ENCODE measurements around the gene ERG. TPM values are rescaled to one million over a fixed set of nuclear protein-coding genes. Genes with fewer than 3 reads are reported as not detected.

ERG gene
- total and polyA plus RNA-seq, 2 of the 13 experiments (the other 11 are each of a cell fraction or from before 2014, with no cell fraction given): not detected

- H3K4me2 ChIP-seq (ENCODE audit: low read depth, low read length): peak overlapping the region; percentile 73
- FAIRE-seq (peak; percentile 92), DNase-seq (ENCODE audit: low spot score) (peak; percentile 91), ATAC-seq (peak; percentile 97)
- H4K20me1 ChIP-seq (ENCODE audit: insufficient read depth, low read length): no peaks in the 10 kb centered on the region
- H3K27ac ChIP-seq (ENCODE audit: extremely low read length, insufficient read depth, low read length): peak overlapping the region; percentile 84
- no peaks in the 10 kb centered on the region for H3K9me3 ChIP-seq (ENCODE audit: low read length)
- in situ Hi-C loops (cut with HindIII; ENCODE audit: extremely low pct_ligation_motif_present, low pct_unique_long_range_greater_than_20kb): no loop called here
- H3K9ac ChIP-seq (ENCODE audit: insufficient read depth, low read depth, low read length): peak overlapping the region; percentile 33
- TSS peak; percentile 78 for BruUV-seq (replicated peaks)
- CTCF ChIA-PET (ENCODE audit: low intra/inter-chr PET ratio, low total read pairs): no interaction called here
- H3K79me2 ChIP-seq (ENCODE audit: insufficient read depth, low read length): no peaks in the 10 kb centered on the region
- no peak overlapping the region for H2AFZ ChIP-seq (ENCODE audit: low read length)
- H3K4me1 ChIP-seq (ENCODE audit: insufficient read depth, low read length): peaks cover 76% of the 10 kb centered on the region
- WGBS (ENCODE audit: low lambda C conversion rate): 0% methylated on average over 4 of the region's 4 CpGs
- peak overlapping the region; percentile 20 to 45 (median 40); a peak in 3 of 6 replicates for H3K4me3 ChIP-seq (replicated peaks in 1 of 3; ENCODE audit: insufficient read depth in 1 of 3, low read depth in 2 of 3, low read length in 3 of 3)
- no peaks in the 10 kb centered on the region for H3K27me3 ChIP-seq (ENCODE audit: control insufficient read depth in 1 of 2, insufficient read depth in 2 of 2, low read length in 2 of 2)
- intact Hi-C loops (cut with micrococcal nuclease; ENCODE audit: unreplicated experiment): no loop called here
- POLR2A ChIA-PET: interaction anchor here (1.1 kb wide), 1 partner anchor 393 kb away, joined by 3 read pairs; no protein-coding TSS in a partner anchor
- H3K36me3 ChIP-seq (replicated peaks in 1 of 2; ENCODE audit: control insufficient read depth in 1 of 2, insufficient read depth in 2 of 2, low read length in 2 of 2): no peaks in the 10 kb centered on the region
- TF ChIP-seq, protein P1, sequence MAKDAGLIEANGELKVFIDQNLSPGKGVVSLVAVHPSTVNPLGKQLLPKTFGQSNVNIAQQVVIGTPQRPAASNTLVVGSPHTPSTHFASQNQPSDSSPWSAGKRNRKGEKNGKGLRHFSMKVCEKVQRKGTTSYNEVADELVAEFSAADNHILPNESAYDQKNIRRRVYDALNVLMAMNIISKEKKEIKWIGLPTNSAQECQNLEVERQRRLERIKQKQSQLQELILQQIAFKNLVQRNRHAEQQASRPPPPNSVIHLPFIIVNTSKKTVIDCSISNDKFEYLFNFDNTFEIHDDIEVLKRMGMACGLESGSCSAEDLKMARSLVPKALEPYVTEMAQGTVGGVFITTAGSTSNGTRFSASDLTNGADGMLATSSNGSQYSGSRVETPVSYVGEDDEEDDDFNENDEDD (CRISPR knock-in tag; IDR thresholded peaks at IDR 0.05; ENCODE audit: borderline replicate concordance): no peak
- TF ChIP-seq PAWR (CRISPR knock-in tag; IDR thresholded peaks at IDR 0.05; ENCODE audit: borderline replicate concordance) (no peak), FOXK1 (CRISPR knock-in tag; IDR thresholded peaks at IDR 0.05; ENCODE audit: borderline replicate concordance, low read depth) (peak; percentile 74; the same call in 1 of the 2 replicates), SATB2 (CRISPR knock-in tag; IDR thresholded peaks at IDR 0.05) (no peak), ZBTB42 (CRISPR knock-in tag; IDR thresholded peaks at IDR 0.05) (no peak), ZNF883 (CRISPR knock-in tag; IDR thresholded peaks at IDR 0.05; ENCODE audit: not compliant biosample characterization) (no peak), MIER2 (CRISPR knock-in tag; IDR thresholded peaks at IDR 0.05) (no peak), HMG20B (CRISPR knock-in tag; conservative IDR thresholded peaks at IDR 0.05) (no peak), ZNF468 (CRISPR knock-in tag; IDR thresholded peaks at IDR 0.05) (no peak), THYN1 (CRISPR knock-in tag; IDR thresholded peaks at IDR 0.05; ENCODE audit: borderline replicate concordance, low read depth) (no peak), HIVEP1 (CRISPR knock-in tag; IDR thresholded peaks at IDR 0.05) (no peak), KDM1A (CRISPR knock-in tag; IDR thresholded peaks at IDR 0.05) (no peak), NFE2 (CRISPR knock-in tag; IDR thresholded peaks at IDR 0.05) (no peak), HNF1B (CRISPR knock-in tag; IDR thresholded peaks at IDR 0.05) (no peak), IKZF4 (CRISPR knock-in tag; IDR thresholded peaks at IDR 0.05; ENCODE audit: borderline replicate concordance, low read depth, not compliant biosample characterization) (no peak), POLR2AphosphoS5 (IDR thresholded peaks at IDR 0.05; ENCODE audit: low read depth, low read length) (no peak)
- TF ChIP-seq, protein P2, sequence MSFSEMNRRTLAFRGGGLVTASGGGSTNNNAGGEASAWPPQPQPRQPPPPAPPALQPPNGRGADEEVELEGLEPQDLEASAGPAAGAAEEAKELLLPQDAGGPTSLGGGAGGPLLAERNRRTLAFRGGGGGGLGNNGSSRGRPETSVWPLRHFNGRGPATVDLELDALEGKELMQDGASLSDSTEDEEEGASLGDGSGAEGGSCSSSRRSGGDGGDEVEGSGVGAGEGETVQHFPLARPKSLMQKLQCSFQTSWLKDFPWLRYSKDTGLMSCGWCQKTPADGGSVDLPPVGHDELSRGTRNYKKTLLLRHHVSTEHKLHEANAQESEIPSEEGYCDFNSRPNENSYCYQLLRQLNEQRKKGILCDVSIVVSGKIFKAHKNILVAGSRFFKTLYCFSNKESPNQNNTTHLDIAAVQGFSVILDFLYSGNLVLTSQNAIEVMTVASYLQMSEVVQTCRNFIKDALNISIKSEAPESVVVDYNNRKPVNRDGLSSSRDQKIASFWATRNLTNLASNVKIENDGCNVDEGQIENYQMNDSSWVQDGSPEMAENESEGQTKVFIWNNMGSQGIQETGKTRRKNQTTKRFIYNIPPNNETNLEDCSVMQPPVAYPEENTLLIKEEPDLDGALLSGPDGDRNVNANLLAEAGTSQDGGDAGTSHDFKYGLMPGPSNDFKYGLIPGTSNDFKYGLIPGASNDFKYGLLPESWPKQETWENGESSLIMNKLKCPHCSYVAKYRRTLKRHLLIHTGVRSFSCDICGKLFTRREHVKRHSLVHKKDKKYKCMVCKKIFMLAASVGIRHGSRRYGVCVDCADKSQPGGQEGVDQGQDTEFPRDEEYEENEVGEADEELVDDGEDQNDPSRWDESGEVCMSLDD (CRISPR knock-in tag; IDR thresholded peaks at IDR 0.05; ENCODE audit: borderline replicate concordance): no peak
Observed at GRCh38 chr21:38524168-38525153, 26.2 kb upstream of the ERG start.

Measured in HepG2 (cell line).